Lower leg skin (tissue), 3 donors: ENCODE measurements around the gene MICALL2.

ENCODE experiments used
- CTCF ChIP-seq, 3 donors: fragments of 450-650 bp; IDR thresholded peaks; one replicate each; pipeline ENCODE4 v1.5.1; 2016; ENCODE audit warnings: antibody characterized with exemption in 3 of 3, mild to moderate bottlenecking in 3 of 3, moderate library complexity in 2 of 3
- POLR2A ChIP-seq, 2 donors: fragments of 450-650 bp; IDR thresholded peaks; one replicate each; pipeline ENCODE4 v1.6.1; 2016 to 2017; ENCODE audit warnings: antibody characterized with exemption in 2 of 2, mild to moderate bottlenecking in 1 of 2, moderate library complexity in 1 of 2

GRCh38 chr7:1479287-1479686, 20.0 kb upstream of the MICALL2 start:
- TF ChIP-seq CTCF (IDR thresholded peaks at IDR 0.05) (no peak), POLR2A (IDR thresholded peaks at IDR 0.05) (no peak)
